HG02759 (cell line): Measurements from ENCODE around the gene NECAB3.

Source experiments
- ATAC-seq: cut with Tn5 transposase; IDR thresholded peaks from one replicate; pipeline ENCODE4 v1.9.1; 2021; ENCODE audit warnings: mild to moderate bottlenecking, moderate library complexity; ENCODE audit not compliant: unreplicated experiment

Gene NECAB3

DNA sequence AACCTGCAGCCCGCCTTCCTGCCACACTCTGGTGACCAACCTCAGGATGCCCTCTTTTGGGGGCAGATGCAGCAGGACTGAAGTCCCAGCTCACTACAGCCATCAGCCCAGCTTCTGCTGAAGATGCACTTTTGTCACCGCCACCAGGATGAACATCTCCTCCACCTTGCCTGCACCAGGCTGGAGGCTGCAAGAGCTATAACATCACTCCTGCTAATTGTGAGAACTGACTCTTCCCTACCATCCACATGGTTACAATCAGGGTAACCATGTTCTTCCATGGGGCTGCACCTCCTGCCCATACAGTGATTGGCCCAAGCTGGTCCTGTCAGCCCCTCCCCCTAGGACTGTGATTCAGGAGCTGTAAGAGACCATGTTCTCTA lies 9.5 kb downstream of the NECAB3 start:
- no peak for ATAC-seq

DNA sequence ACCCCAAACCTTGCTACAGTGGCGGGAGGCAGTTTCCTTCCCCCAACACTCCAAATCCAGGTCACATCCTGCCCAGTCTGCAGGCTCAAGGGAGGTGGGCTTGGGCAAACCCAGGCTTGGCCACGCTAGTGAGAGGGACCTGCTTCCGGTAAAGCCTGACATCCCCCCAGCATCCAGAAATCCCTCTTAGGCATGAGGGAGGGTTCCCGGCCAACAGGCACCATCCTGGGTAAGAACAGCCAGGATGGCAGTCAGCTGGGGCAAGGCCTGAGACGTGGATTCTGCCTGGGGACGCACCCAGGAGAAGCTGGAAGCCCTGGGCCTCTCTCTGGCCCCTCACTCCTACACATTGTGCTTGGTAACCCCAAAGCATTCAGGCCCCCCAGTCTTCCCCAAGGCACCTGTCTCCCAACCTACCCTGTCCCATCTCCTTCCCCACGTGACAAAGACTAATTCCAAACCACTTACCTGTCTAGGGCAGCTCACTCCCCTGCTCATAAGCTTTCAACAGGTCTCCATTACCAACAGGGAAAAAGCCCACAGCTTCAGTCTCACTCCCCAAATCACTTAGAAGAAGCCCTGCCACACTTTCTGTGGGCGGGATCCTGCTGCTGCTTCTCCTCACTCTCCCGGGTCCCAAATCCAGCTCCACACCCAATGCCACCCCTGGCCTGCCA lies 10.0 kb downstream of the NECAB3 start:
- no peak for ATAC-seq

DNA sequence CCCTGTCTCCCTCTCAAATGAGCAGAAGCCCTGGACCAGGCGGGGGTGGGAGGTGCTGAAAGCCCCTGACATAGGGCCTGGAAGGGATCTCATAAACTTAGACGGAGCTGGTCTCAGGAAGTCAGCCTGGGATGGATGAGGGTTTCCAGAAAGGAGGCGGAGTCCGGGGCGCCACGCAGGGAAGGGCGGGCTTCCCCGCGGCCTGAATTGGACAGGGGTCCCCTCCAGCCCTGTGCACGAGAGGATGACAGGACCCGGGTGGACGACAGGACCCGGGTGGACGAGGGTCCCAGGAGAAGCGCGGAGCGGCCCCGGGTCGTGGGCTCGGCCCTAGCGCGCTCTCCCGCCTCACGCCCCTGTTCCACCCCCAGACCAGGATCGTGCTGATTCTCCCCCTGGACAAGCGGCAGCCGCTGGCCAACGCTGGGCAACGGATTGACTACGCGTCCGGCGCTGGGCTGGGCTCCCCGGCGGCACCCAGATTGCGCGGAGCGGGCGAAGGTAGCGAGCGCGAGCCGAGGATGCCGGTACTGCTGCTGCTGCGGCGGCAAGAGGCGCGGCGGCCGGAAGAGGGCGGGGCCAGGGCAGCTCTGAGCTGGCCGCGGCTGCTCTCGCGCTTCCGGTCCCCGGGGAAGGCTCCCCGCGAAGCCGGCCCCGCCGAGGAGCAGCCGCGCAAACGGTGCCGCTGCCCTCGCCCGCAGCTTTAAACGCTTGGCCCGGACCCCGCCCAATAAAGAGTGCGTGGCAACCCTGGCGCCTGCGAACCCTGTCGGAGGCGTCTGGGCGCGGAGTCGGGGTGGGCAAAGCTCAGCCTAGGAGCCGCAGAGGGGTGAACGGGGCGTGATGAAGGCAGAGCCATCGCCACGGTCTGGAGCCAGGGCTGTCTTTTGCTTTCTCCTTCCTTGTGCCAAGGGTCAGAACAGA lies 10.8 kb downstream of the NECAB3 start:
- peak; percentile 28 for ATAC-seq

DNA sequence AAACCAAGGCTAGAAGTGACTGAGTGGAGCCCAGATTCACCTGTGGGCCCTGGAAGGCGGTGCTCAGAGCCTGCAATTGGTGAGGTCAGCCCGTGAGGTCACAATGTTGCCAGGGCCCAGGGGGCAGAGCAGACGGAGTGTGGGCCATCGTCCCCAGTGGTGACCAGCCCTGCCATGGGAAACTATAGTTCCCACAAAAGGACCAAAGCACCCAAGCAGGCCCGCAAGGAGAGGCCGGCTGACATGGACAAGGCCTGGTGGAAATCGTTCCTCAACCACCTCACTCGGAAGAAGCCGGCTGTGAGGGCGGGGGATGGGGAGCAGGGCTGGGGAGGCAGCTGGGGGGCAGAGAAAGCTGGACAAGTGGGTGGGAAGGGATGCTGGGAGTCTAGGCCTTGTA lies 12.1 kb downstream of the NECAB3 start, which contains the start of gene C20orf144:
TSS of gene C20orf144 (plus strand) at position 156 of the 400 bp plus-strand sequence. CDS start at position 175, 19 bp downstream.
- no peak for ATAC-seq

DNA sequence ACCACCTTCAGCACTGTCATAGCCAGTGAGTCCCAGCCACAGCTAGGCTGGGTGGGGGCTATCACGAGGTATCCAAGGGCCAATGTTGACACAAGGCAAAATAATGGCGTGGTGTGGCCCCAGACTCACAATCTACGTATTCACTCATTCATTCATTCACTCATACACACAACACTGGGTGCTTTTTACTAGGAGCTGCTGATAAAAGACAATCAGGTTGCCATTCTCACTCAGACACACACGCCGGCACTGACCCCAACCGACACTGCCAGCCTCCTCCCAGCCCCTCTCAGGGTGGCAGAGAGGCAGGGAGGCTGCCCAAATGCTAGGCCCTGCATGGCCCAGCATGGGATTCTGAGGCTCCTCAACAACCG lies 13.6 kb downstream of the NECAB3 start:
- no peak for ATAC-seq

DNA sequence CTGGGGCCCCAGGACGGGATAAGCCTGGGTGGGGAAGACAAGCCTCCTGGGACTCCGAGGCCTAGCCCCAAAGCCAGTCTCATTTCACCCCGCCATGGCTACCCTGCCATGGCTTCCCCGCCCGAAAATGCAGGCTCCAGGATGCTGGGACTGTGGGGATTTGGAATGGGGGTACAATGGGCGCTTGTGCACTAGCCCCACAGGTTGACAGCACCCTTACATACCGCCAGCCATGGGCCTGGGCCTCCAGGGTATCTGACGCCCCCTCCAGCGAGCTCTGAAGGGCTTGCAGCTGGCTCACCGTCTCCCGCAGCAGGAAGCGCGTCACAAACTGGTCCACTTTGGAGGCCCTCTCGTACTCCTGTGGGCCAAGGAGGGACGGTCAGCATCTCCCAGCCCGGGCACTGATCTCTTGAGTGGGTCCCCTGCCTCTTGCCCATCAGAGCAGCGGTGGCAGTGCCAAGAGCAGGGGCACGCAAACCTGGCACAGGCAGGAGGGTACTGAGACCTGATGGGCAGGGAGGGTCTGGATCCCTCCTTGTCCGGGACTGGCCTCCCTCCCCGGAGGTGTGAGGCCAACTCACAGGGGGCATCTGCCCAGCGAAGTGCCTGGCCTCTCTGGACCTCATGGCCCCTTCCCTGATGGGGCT lies 14.1 kb downstream of the NECAB3 start:
- ATAC-seq = no peak

DNA sequence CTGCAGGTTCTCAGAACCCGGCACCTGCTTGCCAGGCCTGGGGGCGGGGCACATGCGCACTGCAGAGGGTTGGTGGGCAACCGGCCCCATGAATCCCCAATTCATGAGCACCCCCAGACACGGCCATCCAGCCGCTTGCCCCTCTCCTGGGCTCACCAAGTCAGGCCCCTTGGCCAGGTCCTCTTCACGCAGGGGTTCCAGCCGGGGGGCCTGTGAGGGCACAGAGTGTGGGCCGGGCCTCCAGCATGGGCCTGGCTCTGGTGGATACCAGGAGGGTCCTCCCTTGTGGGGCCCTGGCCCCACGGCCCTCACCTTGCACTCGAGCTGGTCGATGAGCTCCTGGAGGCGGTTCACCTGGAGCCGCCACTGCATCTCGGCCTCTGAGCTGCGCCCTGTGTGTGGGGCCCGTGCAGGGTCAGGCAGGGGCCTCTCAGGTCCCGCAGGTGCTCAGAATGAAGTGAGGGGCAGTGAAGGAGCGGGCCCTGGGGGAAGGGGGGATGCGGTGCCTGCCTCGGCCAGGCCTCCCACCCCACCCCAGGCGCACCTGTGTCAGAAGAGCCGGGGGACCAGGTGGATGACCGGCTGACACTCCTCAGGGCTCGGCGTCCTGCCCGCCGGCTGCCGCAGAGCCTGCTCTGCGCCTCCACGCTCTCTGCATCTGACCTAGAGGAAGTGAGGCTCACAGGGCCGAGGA lies 14.7 kb downstream of the NECAB3 start:
- ATAC-seq = no peak

DNA sequence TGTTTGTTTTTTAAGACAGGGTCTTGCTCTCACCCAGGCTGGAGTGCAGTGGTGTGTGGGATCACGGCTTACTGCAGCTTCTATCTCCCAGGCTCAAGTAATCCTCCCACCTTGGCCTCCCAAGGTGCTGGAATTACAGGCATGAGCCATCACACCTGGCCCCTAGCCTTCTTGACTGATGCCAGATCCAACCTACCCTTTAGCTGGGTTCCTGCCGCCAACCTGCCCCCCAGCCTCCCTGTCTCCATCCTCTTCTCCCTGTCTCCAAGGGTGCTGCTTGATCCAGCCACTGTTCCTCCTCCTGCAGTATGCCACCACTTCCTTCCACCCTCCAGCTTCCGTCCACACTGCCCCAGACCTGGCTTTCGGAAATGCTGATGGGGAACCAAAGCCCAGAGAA lies 15.3 kb downstream of the NECAB3 start:
- ATAC-seq = no peak

DNA sequence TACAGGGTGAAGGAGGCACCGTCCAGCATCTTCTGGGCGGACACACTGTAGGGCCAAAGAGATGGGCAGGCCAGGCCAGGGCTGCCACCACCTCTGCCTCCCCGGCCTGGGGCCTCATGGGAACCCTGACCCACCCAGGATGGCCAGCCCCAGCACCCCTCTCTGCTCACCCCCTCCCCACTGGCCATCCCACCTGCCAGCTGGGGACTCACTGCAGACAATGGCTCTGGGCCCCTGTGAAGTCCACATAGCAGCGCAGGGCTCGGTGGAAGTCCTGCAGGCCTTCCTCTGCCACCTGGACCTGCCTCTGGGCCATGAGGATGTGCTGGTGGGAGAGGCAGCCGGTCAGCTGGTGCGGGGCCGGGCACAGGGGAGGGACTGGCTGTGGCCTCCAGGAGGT lies 15.7 kb downstream of the NECAB3 start:
- no peak for ATAC-seq

DNA sequence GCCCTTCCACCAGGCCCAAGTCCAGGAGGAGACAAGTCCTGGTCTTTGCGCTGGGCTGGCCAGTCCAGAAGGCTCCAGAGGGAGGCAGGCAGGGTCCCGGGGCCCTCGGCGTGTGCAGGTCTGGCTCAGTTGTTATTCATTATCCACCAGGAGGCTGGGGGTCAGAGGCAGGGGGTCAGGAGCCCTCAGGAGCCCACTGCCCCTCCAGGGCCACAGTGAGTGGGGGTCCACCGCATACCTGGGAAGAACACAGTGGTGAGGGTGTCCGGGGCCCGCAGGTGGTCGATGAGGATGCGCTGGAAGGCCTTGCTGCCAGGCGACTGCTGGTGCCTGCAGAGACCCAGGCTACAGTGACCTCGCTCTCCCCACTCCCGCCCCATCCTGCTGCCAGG lies 16.5 kb downstream of the NECAB3 start:
- no peak for ATAC-seq

DNA sequence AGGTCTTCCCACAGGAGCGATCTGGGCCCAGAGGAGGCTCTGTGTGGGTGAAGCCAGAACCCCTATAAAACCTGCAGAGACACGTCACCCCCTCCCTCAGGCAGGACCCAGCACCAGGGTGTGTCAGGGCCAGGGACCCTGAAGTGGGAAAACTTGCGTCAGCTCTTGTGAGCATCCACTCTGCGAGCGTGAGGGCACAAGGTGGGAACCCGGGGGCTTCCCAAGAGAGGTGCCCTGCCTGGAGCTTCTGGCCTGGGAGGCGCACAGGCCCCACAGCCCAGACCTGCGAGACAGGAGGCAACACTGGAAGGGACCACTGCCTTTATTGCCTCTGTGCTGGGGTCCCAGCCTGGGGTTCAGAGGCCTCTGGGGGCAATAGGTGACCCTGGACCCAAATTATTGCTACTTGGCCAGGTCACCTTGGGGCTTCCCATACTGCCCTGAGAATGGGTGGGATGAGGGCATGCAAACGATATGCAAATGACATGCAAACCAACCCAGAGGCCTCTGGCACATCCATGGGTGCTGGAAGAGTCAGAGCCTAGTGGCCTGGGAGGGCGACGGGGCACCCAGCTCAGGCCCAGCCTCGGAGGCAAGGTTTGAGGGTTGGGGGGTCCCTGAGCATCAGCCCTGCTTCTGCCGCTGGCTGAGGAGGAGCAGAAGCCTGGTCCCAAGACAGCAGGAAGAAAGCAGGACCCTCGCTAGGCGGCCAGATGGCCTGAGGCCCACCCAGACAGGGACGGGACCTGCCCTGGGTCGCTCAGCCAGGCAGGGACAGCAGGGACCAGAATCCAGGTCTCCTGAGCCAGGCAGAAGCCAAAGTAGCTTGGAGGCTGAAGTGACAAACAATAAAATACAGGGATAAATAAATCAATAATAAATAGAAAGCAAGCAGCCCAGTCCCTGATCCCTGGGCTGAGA lies 17.2 kb downstream of the NECAB3 start:
- ATAC-seq = no peak

DNA sequence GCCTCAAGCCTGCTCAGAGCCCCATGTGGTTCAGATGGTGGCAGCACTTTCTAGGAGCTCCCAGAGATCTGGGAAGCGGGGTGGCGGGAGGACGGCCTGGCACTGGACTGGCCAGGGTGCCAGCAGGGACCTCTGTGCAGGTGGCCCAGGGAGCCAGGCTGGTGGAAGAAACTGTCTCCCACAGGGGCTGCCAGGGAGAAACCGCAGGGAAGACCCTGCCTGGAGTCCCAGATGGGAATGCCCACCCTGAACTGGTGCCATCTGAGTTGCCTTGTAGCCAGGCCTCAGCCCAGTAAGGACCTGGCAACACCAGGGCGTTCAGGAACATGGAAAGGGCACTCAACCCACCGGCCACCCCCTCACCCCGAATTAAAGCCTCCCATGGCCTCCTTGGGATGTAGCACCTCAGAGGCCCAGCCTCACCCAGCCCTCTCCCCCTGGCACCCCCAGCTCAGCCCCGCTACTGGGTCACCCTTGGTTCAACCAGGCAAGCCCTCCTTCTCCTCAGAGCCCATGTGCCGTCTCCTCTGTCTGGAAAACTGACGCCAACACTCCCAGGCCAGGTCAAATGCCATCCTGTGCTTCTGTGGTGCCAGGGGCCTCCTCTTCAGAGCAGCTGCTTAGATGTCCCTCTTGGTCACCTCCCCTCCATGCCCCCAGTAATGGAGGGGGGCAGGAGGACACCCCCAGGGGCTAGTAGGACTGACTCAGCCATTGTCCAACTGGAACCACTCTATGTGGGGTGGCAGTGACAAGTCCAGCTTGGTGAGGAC lies 18.0 kb downstream of the NECAB3 start:
- no peak for ATAC-seq

DNA sequence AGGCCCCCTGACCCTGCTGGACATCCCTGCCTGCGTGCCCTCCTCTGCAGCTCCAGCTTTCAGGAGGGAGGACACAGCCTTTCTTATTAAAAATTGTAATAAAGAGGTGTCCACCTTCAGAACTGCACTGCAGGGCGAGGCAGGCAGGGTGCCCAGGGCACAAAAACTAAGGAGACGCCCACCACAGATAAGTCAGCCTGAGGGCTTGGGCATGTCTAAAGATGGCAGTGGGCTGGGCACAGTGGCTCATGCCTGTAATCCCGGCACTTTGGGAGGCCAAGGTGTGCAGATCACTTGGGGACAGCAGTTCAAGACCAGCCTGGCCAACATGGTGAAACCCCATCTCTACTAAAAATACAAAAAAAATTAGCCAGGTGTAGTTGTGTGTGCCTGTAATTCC lies 19.1 kb downstream of the NECAB3 start:
- no peak for ATAC-seq

DNA sequence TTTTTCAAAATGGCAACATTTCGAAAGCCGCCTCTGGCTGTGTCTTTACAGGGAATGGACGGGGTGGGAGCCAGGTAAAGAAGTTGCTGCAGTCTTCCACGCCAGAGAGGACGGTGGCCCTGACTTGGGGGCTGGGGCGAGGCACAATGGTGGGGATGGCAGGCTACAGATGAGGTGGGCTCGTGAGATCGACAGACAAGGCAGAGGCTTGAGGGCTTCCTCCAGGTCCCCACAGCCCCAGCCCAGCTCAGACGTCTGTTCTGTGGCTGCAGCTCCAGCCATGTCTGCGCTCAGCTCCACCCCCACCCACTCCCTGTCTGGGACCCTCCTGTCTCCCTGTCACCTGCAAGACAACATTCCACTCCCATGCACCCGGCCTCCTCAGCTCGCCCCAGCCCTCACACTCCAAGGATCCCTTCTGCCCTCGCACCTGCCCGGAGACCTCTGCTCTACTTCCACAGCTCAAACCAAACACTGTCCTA lies 19.5 kb downstream of the NECAB3 start:
- ATAC-seq = no peak

DNA sequence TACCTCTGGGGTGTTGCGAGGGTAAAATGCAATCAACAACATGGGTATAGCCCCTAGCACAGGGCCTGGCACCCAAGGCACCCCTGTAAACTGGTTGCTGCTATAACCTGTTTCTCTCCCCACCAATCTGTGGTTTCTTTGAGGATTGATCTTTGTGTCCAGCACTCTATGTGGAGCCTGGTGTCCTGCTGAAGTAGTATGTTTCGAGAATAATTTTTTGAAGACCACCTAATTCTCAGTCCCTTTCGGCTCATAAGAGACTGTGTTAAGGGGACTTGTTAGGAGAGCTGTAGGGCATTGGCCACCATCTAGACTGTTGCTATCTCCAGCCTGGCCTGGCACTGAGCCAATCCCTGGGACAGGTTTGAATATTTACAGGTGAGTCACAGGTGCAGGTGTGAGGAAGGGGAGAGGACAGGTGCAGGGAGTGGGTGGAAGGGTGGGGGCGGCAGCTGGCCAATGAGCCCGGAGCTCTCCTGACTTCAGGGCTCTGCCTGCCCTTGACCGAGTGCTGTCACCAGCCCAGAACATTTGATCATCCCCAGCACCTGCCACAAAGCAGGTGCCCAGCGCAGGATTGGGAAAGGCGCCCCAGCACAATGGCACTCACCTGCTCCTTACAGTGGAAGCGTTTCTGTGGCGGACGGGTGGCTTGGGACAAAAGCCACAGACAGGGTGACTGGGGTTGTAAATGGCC lies 20.2 kb downstream of the NECAB3 start:
- ATAC-seq = no peak

DNA sequence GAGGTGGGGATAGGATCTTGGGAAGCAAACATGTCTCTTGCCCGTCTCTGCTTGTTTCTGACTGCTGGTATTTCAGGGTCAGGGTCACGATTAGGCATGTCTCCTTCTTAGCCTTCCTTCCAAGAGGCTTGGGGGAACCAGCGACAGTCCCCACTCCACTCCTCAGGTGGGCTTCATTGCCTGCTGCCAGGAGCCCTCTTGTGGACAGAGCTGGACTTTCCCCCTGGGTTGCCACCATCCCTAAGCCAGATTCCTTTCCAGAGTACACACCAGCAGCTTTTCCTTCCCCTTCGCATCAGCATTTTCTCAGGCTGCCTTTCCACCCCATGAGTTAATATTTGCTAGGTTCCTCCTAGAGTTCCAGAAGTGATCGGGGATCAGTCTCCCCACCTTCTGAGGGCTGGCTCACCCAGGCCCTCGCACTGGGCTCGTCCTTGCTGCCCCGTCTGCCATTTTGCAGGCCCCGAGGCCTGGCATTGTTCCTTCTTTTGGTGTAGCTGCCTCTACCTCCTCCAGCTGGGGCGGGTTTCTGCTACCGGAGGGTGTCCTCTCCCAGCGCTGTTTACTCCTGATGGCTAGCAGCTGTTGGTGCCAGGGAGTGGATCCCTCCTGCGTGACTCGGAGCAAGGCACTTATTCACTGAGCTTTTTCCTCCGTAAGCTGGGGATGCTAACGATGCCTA lies 20.9 kb downstream of the NECAB3 start:
- ATAC-seq = no peak

DNA sequence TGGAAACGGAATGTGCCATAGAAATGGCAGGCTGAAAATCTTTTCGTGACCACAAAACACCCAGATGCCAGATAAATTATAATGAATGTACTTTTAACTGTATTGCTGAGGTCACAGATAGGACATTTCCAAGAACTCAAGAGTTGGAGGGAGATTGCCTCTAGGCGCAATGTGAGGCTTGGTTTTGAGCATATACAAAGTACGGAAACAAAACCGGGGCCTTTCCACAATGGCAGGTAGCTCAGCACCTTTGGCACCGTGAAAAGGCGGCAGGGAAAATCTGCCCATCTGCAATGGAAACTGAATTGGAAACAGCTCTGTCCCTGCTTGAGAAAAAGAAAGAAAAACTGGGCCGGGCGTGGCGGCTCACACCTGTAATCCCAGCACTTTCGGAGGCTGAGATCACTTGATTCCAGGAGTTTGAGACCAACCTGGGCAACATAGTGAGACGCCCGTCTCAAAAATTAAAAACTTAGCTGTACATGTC lies 22.6 kb downstream of the NECAB3 start:
- no peak for ATAC-seq
